NAMALWA (cell line): Measurements from ENCODE around the gene WDR1.
A peak's percentile ranks its signal among the peaks of the same experiment; 100 is the strongest.
"Not testable (repeated sequence)": the region's sequence is repeated elsewhere in the genome, so short reads cannot be mapped to it uniquely, and the experiment has no call there.

Experiments
- DNase-seq: peaks from one replicate; pipeline ENCODE4 v3.0.0-alpha.2; 2015; ENCODE audit warnings: low spot score

Gene WDR1

GRCh38 chr4:10131202-10131601 lies 14.6 kb upstream of the WDR1 start:
- no peak for DNase-seq

GRCh38 chr4:10130178-10130888 lies 13.7 kb upstream of the WDR1 start:
- no peak for DNase-seq

GRCh38 chr4:10129196-10130177 lies 12.9 kb upstream of the WDR1 start:
- no peak for DNase-seq

- DNase-seq, result no peak
Observed at GRCh38 chr4:10128761-10129160, 12.2 kb upstream of the WDR1 start.

- DNase-seq, result not testable (repeated sequence)
Observed at GRCh38 chr4:10127531-10127930, 10.9 kb upstream of the WDR1 start.

- DNase-seq, result no peak
Observed at GRCh38 chr4:10124167-10124930, 7.8 kb upstream of the WDR1 start.

GRCh38 chr4:10123227-10124101 lies 6.9 kb upstream of the WDR1 start:
- no peak for DNase-seq

- DNase-seq, result no peak
Observed at GRCh38 chr4:10122236-10122932, 5.8 kb upstream of the WDR1 start.

GRCh38 chr4:10121568-10122208 lies 5.1 kb upstream of the WDR1 start:
- no peak for DNase-seq

GRCh38 chr4:10120943-10121567 lies 4.5 kb upstream of the WDR1 start:
- no peak for DNase-seq

GRCh38 chr4:10119773-10120172 lies 3.2 kb upstream of the WDR1 start:
- no peak for DNase-seq

- DNase-seq, result no peak
Observed at GRCh38 chr4:10119278-10119677, 2.7 kb upstream of the WDR1 start.

GRCh38 chr4:10118048-10119004 lies 1.7 kb upstream of the WDR1 start:
- no peak for DNase-seq

GRCh38 chr4:10117359-10118047 lies 904 bp upstream of the WDR1 start:
- peak; percentile 67 for DNase-seq

GRCh38 chr4:10115797-10116568 lies 616 bp downstream of the WDR1 start:
- DNase-seq, result peak; percentile 59

- no peak for DNase-seq
Observed at GRCh38 chr4:10115271-10115796, 1.3 kb downstream of the WDR1 start.

GRCh38 chr4:10114607-10115006 lies 2.0 kb downstream of the WDR1 start:
- DNase-seq, result no peak
